GM21717 (cell line): ENCODE measurements around the gene UFL1.
A peak's percentile ranks its signal among the peaks of the same experiment; 100 is the strongest.
"Not testable (repeated sequence)": the region's sequence is repeated elsewhere in the genome, so short reads cannot be mapped to it uniquely, and the experiment has no call there.

Experiments used
- ATAC-seq: cut with Tn5 transposase; IDR thresholded peaks from one replicate; pipeline ENCODE4 v1.9.1; 2021; ENCODE audit warnings: mild to moderate bottlenecking, moderate library complexity; ENCODE audit not compliant: unreplicated experiment

The UFL1 gene

DNA sequence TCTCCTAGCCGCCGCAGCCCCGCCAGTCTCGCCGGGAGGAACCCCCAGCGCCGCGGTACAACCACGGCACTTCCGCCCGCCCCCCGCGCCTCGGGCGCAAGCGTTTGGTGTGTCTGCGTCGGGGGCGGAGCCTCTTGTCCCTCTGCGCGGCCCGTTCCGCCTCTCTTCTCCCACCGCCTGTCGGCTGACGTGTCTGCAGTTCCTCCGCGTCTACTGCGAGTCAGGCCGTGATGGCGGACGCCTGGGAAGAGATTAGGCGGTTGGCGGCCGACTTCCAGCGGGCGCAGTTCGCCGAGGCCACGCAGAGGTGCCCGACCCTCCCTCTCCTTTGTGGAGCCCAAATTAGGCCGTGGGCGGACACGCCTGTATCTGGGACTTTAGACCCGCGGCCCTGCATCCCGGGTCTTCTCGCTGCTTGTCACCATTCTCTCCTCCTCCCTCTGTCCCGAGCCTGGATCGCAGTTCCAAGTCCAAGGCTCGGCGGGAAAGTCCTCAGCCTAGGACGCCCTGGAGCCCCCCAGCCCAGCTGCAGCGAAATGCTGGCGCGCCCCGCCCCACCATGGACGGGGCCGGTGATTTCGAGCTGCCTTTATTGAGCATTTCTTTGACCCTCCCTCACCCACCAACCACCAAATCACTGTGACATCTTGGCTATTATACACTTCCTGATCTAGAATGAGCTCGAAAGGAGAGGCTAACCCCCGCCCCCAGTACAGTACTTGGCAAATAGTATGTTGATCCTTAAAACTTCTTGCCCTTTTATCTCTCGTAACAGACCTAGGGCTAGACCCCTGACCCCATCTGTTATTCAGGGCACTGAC, at the start of gene UFL1:
Gene UFL1 (plus strand): TSS at position 163 of the 821 bp plus-strand sequence. CDS start 68 bp downstream, at position 231.
- ATAC-seq: peak; percentile 98

- not testable (repeated sequence) for ATAC-seq
Observed at GRCh38 chr6:96472291-96472690, 49.3 kb upstream of the UFL1 start.

DNA sequence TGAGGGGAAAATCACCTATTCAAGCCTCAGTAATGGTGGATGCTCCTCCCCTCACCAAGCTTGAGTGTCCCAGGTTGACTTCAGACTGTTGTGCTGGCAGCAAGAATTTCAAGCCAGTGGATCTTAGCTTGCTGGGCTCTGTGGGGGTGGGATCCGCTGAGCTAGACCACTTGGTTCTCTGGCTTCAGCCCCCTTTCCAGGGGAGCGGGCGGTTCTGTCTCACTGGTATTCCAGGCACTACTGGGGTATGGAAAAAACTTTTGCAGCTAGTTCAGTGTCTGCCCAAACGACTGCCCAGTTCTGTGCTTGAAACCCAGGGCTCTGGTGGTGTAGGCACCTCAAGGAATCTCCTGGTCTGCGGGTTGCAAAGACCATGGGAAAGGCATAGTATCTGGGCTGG, 42.9 kb upstream of the UFL1 start:
- ATAC-seq: no peak

GRCh38 chr6:96491926-96492325, 29.7 kb upstream of the UFL1 start:
- ATAC-seq: no peak

DNA sequence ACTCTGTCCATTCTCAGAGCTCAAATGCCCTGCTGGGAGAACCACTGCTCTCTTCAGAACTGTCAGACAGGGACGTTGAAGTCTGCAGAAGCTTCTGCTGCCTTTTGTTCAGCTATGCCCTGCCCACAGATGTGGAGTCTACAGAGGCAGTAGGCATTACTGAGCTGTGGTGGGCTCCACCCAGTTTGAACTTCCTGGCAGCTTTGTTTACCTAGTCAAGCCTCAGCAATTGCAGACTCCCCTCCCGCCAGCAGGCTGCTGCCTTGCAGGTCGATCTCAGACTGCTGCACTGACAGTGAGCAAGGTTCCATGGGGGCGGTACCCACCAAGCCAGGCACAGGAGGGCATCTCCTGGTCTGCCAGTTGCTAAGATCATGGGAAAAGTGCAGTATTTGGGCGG, 21.8 kb upstream of the UFL1 start:
- ATAC-seq: no peak

DNA sequence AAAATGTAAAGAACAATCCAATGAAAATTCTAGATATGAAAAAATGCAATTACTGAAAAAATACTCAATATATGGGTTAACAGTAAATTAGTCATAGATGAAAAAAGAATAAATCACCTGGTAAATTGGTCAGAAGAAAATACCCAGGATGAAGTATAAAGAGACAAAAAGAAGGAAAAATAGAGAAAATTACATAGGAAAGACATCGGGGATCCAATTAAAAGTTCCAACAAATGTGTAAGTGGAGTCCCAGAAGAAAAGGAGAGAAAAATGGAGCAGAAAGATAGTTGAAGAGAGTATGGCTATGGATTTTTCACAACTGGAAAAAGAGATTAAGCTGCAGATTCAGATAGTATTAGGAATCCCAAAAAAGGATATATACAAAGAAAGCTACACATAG, 18.7 kb upstream of the UFL1 start:
- ATAC-seq: no peak

GRCh38 chr6:96505363-96505762, 16.2 kb upstream of the UFL1 start:
- no peak for ATAC-seq

- no peak for ATAC-seq
Observed at GRCh38 chr6:96509281-96509680, 12.3 kb upstream of the UFL1 start.

DNA sequence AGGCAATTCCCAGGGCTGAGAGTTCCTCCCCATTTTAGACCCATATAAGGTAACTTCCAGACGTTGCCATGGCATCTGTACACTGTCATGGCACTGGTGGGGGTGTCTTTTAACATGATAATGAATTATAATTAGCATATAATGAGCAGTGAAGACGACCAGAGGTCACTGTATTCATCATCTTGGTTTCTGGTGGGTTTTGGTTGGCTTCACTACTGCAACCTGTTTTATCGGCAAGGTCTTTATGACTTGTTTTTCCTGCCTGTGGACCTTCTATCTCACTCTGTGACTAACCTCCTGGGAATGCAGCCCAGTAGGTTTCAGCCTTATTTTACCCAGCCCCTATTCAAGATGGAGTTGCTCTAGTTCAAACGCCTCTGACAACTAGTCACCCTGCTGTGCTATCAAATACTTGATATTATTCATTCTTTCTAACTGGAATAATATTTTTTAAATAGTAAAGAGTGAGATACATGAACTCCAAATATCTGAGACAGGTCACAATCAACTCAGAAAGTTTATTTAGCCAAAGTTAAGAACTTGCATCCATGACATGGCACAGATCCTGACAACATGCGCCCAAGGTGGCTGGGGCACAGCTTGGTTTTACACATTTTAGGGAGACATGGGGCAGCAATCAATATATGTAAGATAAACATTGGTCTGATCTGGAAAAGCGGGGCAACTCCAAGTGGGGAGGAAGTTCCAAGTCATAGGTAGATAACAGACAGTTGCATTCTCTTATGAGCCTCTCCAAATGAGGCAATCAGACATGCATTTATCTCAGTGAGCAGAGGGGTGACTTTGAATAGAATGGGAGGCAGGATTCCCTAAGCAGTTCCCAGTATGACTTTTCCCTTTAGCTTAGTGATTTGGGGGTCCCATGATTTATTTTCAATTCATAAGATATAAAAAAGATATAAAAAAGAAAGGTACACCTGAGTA, 1.2 kb upstream of the UFL1 start:
- ATAC-seq: no peak

DNA sequence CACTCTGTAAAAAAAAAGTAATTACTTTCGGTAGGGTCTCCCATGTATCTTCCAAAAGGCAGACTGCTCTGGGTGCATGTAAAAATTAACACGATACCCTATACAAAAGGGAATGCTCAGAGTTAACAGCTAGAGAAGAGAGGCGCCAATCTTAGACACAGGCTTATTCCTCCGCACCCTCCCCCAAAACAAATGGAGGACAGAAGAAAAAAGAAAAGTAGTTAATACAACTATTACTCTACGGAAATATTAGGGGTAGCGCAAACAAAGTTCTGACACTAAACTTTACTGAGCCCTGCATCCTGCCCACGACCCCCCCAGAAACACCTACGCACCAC, 331 bp upstream of the UFL1 start:
- ATAC-seq: peak; percentile 22

DNA sequence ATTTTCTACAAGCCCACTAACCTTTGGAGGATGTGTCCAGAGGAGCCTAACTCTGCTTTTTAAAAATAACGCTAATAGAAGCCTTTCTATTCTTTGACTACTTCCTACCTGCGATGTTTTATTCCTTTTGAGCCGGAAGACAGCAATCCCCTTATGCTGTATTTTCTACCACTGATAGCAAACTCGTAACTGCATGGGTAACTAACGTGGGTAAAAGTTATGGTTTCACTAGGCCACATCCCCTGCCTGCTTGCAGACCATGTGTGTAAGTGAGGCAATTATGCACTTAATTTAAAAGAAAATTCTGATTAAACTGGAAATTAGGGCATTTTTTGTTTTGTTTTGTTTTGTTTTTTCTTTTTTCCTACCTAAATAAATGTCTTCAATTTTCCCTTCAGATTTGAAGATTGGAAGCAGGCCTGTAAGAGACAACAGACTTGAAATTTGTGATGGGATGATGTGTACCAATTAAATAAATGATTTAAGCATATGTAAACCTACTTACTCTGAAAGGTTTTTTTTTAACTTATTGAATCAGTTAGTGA, 931 bp downstream of the UFL1 start:
- ATAC-seq: peak; percentile 26

GRCh38 chr6:96528193-96528592, 6.6 kb downstream of the UFL1 start:
- ATAC-seq: no peak

DNA sequence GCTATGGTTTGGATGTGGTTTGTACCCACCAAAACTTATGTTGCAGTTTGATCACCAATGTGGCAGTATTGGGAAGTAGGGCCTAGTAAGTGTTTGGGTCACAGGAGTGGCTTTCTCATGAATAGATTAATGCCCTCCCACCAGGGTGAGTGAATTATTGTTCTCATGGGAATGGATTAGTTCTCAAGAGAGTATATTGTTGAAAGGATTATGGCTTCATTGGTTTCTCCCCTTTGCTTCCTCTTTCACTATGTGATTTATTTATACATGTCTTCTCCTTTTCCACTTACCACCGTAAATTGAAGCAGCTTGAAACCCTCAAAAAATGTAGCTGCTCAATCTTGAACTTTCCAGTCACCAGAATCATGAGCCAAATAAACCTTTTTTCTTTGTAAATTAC, 10.8 kb downstream of the UFL1 start:
- ATAC-seq: peak; percentile 62

DNA sequence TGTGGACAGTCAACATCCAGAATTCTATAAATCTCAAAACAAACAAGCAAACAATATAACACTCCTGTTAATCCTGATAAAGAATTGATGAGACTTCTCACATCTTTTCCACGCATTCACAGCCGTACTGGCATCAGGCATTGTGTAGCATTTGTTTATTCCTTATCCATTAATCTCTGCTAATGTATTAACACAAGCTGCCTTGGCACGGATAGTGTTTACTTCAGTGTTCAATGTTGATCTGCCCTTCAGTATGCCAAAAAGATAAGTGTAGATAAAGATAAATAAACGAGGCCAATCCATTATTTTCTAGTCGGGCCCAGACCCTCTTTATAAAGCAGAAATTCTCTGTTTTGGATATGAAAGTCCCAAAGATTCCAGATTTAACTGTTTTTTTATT, 16.1 kb downstream of the UFL1 start:
- ATAC-seq: no peak

GRCh38 chr6:96542702-96543101, 21.1 kb downstream of the UFL1 start:
- no peak for ATAC-seq

DNA sequence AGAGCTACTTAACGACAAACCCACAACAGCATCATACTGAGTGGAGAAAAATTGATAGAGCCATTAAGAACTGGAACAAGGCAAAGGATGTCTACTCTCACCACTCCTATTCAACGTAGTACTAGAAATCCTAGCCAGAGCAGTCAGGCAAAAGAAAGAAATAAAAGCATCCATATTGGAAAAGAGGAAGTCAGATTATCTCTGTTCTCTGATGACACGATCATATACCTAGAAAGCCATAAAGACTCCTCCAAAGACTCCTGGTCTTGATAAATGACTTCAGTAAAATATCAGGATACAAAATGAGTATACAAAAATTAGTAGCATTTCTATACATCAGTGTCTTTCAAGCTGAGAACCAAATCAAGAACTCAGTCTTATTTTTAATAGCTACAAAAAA, 24.3 kb downstream of the UFL1 start:
- no peak for ATAC-seq

- no peak for ATAC-seq
Observed at GRCh38 chr6:96547654-96548053, 26.0 kb downstream of the UFL1 start.

DNA sequence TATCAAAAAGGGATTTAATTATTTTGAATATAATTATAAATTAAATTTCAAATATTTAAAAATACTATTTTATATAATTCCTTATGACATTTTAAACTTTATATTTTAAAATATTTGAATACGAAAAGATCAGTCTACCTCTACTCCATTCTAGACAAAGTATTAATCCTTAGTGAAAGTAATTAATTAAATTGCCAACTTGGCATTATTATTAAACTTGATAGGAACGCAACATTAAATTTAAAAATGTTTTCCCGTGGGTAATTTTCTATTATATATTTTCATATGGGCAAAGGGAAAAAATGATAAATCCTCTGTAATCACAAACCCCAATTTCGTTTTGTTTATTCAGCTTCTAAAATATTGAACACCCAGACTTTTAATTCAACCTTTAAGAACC, 33.0 kb downstream of the UFL1 start:
- ATAC-seq: no peak

- not testable (repeated sequence) for ATAC-seq
Observed at GRCh38 chr6:96559740-96560139, 38.1 kb downstream of the UFL1 start.

- ATAC-seq: no peak
Observed at GRCh38 chr6:96562886-96563285, 41.3 kb downstream of the UFL1 start, which contains the start of gene FHL5. FHL5 (plus strand) TSS chr6:96563128; CDS start chr6:96603614, 40,486 bp downstream.

- ATAC-seq: peak; percentile 73
Observed at GRCh38 chr6:96563853-96564252, 42.2 kb downstream of the UFL1 start.

- ATAC-seq: no peak
Observed at GRCh38 chr6:96570053-96570452, 48.4 kb downstream of the UFL1 start.
